ENCODE results near the gene USP7.
"Not testable (repeated sequence)": the region's sequence is repeated elsewhere in the genome, so short reads cannot be mapped to it uniquely, and the experiment has no call there.

The USP7 gene

GRCh38 chr16:8923199-8923598, 40.5 kb downstream of the USP7 start:
- no peak for FAIRE-seq

- FAIRE-seq = no peak
Observed at GRCh38 chr16:8921347-8921984, 42.2 kb downstream of the USP7 start.

DNA sequence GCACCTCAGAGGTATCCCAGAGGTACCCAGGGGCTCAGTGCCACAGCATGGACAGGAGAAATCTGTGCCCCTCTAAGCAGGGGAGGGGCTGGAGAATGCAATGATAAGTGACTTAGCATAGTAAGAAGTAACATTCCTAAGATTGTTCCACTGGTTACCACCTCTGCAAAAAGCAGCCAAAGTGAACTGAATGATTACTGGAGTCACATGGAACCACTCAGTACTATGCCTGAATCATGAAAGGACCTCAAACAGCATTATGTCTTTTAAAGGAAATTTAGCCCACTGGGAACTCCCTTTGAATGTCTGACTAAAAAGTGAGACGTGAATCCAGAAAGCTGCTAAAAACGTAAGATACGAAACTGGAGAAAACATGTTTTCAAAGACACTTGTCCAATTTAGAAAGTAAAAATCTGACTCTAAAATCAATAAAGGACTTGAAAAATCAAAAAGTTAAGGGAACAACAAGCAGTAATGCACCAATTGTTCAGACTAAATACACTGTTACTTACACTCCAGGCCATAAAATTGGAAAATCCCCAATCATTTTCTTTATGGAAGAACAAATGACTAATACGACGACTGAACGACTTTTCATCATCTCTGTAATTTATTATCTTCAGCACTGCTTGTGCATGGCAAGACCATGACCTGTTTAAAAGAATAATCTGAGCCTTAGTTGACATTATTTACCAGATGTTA, 42.9 kb downstream of the USP7 start:
- FAIRE-seq = no peak

GRCh38 chr16:8919934-8920462, 43.7 kb downstream of the USP7 start:
- FAIRE-seq = no peak

GRCh38 chr16:8919089-8919933, 44.4 kb downstream of the USP7 start:
- no peak for FAIRE-seq

DNA sequence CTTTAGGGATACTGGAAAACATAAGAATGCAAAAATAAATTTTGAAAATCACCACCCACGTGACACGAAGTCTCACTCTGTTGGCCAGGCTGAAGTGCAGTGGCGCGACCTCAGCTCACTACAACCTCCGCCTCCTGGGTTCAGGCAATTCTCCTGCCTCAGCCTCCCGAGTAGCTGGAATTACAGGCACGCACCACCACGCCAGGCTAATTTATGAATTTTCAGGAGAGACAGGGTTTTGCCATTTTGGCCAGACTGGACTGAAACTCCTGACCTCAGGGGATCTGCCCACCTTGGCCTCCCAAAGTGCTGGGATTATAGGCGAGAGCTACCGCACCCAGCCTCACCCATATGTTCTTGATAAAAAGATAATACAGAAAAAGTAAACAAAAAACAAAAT, 46.4 kb downstream of the USP7 start:
- FAIRE-seq = not testable (repeated sequence)

GRCh38 chr16:8916541-8917225, 47.0 kb downstream of the USP7 start:
- FAIRE-seq = no peak

- no peak for FAIRE-seq
Observed at GRCh38 chr16:8915722-8916301, 47.9 kb downstream of the USP7 start.

DNA sequence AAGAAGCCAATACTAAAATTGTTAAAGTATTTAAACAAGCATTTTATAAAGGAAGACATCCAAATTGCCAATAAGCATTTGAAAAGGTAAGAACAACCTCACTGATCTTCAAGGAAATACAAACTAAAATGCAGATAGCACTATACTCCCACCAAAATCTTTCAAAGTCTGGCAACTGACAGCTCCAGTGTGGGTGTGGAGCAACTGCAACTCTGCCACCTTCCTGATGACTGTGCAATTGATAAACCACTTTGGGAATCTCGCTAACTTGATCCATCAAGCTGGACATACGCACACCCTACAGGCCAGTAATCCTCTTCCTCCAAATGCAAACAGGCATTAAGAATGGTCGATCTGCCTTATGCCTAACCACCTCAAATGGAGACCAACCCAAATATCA, 49.6 kb downstream of the USP7 start:
- no peak for FAIRE-seq

GRCh38 chr16:8912793-8913192, 50.9 kb downstream of the USP7 start:
- FAIRE-seq = no peak

- FAIRE-seq = no peak
Observed at GRCh38 chr16:8910811-8911210, 52.9 kb downstream of the USP7 start.

DNA sequence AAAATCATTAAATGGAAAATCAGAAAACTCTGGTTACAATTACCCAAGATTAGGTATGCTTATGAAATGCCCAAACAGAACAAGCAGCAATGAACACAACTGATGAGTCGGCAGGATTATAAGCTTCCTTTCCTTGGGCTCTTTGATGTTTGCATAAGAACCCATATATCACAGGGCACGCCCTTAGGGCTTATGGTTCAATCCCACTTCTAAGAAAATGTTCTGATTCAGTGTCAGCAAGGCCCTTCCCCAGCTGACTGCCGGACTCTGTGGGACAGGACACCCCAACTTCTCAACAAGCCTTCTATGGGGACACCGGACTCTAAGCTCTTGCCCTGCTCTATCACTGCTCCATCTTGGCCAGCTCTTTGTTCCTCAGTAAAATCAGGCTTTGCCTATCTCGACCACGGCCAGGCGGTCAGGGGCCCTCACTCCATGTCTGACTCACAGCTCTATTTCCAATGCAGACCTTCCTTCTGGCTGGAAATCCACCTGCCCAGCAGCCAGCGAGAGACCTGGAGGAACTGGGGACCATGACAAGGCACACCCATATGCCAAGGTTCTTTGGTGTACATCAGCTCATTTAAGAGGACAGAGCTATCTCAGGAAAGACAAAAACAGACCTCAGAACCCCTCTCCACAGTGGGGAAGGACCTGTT, 54.8 kb downstream of the USP7 start:
- FAIRE-seq = no peak

- no peak for FAIRE-seq
Observed at GRCh38 chr16:8907096-8907495, 56.6 kb downstream of the USP7 start.

GRCh38 chr16:8905795-8906591, 57.7 kb downstream of the USP7 start:
- FAIRE-seq = no peak

DNA sequence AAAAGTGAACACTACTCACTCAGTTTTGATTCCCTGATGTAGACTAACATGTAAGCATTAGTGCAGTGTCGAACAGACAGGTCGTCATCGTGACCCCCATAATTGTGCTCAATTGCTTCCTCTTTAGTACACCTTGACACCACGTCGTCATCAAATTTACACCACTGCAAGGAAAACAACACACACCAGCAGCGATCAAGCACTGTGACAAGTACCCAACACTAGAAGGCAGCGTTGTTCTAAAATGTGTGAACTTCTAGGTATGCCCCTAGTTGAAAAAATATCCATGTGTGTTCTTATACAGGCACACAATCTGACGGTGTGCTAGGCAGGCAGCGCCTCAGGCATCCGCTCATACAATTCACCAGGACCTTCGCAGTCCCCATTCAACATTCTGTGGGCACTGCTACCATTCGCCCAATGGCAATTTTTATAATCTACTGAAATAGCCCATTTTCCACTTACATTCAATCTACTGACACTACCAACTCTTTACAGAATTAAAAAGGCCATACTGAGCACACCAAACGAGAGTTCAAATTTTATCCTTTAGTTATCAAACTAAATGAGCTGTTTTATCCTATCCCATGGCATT, 58.4 kb downstream of the USP7 start:
- no peak for FAIRE-seq

GRCh38 chr16:8904018-8904430, 59.7 kb downstream of the USP7 start:
- no peak for FAIRE-seq

GRCh38 chr16:8903004-8903403, 60.7 kb downstream of the USP7 start:
- no peak for FAIRE-seq

DNA sequence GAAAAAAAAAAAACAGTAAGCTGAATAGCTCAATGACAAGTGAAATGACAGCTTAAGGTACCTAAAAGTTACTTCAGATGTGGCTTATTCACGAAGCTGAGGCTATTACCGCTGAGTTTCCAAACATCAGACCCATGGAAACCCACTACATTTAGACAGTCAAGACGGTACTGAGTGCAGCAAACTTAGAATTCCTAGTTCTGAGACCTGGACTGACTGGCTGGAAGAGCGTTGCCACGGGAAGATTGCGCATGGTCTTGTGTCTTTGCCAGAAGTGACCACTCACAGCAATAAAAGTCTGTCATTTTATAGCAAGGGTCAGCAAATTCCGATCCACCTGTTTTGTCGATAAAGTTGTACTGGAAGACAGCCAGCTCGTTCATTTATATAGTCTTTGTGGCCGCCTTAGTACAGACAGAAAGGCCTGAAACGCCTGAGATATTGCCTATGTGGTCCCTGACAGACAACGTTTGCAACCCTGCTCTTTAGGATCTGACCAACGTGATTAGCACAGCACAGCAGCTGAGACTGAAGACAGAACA, 62.3 kb downstream of the USP7 start:
- FAIRE-seq = no peak

- no peak for FAIRE-seq
Observed at GRCh38 chr16:8900343-8900742, 63.4 kb downstream of the USP7 start.

GRCh38 chr16:8899709-8900317, 63.9 kb downstream of the USP7 start:
- FAIRE-seq = no peak
